Measurements from ENCODE around the gene LIPN.
"Not testable (repeated sequence)": the region's sequence is repeated elsewhere in the genome, so short reads cannot be mapped to it uniquely, and the experiment has no call there.

The LIPN gene, protein sequence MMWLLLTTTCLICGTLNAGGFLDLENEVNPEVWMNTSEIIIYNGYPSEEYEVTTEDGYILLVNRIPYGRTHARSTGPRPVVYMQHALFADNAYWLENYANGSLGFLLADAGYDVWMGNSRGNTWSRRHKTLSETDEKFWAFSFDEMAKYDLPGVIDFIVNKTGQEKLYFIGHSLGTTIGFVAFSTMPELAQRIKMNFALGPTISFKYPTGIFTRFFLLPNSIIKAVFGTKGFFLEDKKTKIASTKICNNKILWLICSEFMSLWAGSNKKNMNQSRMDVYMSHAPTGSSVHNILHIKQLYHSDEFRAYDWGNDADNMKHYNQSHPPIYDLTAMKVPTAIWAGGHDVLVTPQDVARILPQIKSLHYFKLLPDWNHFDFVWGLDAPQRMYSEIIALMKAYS

DNA sequence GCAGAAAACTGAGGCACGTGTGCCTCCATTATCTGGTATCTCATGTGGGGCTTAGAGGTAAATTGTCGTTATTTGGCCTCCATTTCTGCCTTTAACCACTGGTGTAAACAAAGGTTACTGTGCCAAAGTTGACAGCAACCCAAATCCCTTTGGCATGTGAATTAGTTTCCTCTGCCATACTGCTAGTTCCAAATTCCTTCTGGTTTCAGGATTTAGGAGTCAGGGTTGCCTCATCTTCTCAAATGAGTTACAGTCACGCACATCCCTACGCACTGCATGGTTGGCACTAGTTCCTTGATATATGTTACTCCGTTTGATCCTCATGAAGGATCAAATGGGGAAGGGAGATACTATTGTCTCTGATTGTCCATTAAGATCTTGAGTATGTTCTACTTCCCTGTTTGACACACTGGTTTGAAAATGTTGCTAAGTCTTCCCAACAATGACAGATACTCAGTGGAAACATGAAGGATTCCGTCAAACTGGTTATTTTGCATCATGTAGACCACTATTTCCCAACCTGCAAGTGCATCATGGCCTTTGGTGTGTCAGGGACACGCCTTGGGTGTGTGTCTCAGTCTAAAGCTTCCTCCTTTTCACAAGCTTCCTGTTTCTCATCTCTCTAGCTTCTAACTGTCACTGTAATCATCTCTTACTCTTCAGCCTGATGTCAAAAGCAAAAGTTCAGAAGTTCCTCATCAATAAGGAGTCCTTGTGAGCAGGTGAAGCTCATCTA is at the start of gene LIPN:
Gene LIPN, plus strand, starts transcription at position 655 of the 736 bp plus-strand sequence. CDS start 1,386 bp downstream, outside the sequence.
- DNase-seq: no peak

- no peak for DNase-seq
Observed at GRCh38 chr10:88715517-88715916, 44.3 kb upstream of the LIPN start.

DNA sequence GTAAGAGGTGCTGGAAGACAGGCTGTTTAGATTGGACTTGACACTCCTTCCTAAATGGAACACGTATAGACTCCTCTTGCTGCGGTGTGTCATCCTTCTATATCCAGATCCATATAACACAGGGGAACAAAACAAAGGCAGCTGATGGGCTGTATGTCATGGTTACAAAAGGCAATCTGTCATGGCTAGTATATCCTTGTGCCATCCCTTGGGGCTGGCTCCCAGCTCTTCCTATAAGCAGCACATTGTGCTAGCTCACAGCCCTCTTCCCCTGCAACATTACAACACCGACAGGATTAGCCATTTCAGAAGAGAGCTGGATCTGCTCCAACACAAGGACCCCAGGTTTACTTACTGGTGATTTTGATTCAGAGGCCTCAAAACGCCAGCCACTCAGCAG is 38.4 kb upstream of the LIPN start:
- no peak for DNase-seq

DNA sequence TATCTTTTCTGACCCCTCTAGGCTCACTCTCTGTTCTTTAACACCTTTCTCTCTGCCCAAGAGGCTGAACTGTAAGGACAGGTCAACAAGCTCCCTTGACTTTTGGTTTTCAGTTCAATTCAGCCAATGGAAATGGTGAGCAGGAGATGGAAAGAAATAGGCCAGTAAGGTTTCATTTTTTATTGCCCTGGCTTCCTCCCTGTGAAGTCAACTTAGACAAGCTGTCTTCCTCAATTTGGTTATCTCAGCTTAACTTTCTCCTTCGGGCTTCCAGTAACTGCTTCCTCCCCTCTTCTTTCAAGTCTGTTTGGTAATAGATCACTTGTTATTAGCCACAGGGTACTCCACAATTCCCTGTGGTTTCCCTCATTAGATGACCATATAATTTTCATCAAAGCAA is 34.0 kb upstream of the LIPN start:
- no peak for DNase-seq

GRCh38 chr10:88728107-88728763 is 31.6 kb upstream of the LIPN start:
- no peak for DNase-seq

DNA sequence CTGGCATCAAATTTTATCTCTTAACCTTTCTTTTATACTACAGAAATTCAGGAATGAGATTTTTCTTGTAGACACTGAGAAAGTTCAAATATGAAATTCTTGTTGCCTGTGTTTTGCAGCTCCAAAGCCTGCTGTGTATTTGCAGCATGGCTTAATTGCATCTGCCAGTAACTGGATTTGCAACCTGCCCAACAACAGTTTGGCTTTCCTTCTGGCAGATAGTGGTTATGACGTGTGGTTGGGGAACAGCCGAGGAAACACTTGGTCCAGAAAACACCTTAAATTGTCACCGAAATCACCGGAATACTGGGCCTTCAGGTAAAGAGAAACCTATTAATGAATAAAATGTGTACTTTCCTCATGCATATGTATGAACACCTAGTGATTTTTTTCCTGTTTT is 29.0 kb upstream of the LIPN start:
- DNase-seq: no peak

DNA sequence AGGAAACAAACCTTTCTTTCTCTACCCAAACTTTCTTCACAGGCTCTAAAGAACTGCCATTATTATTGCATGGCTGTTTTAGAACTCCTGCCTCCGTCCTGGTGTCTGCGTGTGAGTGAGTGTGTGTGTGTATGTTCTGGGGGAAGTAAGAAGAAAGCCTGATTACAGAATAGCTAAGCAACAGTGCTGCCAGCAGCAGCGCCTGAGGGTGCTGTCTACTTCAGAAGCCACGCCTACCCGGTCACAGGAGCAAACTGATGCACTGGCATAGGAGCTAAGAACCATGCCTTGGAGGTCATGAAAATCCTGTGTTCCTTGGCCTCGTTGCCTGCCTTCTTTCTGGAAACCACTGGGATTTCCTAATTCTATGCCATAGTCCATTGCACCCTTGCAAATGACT is 28.5 kb upstream of the LIPN start:
- DNase-seq: no peak

DNA sequence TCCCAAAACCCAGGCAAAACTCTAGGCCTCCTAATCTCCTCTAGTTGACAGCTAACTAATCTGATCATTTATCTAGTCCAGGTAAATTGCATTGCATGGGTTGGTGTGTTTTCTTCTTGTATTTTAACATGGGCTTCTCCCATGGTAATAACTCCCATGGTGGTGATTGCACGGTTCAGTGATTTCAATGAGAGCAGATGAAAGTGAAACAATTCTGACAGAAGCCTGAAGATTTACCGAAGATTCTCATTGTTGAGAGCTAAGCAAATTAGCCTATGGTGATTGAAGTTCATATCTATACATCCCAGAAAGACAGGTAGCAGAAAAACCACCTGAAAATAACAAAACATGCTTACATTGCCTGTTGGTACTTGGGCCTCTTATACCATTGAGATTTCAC is 26.6 kb upstream of the LIPN start:
- DNase-seq: no peak

DNA sequence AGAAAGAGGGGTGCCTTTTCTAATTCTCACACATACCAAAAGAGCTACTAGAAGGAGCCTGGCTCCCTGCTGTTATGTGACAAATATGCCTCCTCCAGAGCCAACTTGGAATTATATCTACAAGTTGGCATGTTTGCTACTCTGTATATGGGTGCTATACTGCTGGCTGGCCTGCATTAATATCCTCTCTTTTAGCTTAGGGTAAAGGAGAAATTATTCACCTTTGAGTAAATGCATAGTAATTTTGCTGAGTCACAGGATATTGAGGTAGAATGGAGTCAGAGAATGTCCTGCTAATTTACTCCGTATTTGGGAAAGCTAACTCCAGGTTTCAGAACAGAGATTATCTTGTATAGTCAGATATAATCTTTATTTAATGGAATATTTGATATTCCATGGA is 24.2 kb upstream of the LIPN start:
- DNase-seq: no peak

GRCh38 chr10:88741921-88742320 is 17.9 kb upstream of the LIPN start:
- DNase-seq: not testable (repeated sequence)

- DNase-seq: no peak
Observed at GRCh38 chr10:88742448-88742847, 17.4 kb upstream of the LIPN start.

GRCh38 chr10:88744002-88744401 is 15.8 kb upstream of the LIPN start:
- DNase-seq: no peak

DNA sequence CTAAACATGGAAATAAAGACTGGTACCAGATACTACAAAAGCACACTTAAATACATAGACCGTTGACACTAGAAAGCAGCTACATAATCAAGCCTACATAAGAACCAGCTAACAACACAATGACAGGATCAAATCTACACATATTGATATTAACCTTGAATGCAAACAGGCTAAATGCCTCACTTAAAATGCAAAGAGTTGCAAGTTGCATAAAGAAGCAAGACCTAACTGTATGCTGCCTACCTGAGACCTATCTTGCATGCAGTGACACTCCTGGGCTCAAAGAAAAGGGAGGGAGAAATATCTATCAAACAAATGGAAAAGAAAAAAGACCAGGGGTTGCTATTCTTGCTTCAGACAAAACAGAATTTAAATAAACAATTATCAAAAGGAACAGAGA is 14.2 kb upstream of the LIPN start:
- DNase-seq: no peak

- DNase-seq: no peak
Observed at GRCh38 chr10:88754287-88754686, 5.5 kb upstream of the LIPN start.

DNA sequence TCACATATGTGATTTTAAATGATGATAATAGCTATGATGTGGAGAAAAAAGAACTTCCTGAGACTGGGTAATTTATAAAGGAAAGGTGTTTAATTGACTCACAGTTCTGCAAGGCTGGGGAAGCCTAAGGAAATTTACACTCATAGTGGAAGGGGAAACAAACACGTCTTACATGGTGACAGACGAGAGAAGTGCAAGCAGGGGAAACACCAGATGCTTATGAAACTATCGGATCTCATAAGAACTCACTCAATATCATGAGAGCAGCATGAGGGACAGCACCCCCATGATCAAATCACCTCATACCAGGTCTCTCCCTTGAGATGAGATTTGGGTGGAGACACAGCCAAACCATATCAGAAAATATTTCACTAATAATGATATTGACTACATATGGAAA is 4.1 kb upstream of the LIPN start:
- DNase-seq: no peak

DNA sequence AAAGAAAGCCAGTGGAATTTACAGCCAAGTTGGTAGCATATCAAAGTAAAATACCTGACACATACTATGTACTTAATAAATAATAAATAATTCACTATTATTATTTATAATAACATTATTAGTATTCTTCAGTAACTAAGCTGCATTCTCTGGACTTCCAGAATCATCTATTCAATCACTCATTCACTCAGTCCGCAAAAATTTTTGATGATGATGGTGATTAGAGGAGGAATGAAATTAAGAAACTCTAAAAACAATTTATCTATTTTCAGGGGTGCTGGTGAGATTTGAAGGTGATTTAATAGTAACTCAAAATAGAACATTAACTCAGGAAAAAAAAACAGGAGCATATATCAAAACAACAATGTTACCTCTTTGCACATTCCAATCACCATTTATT is 3.2 kb upstream of the LIPN start:
- no peak for DNase-seq

DNA sequence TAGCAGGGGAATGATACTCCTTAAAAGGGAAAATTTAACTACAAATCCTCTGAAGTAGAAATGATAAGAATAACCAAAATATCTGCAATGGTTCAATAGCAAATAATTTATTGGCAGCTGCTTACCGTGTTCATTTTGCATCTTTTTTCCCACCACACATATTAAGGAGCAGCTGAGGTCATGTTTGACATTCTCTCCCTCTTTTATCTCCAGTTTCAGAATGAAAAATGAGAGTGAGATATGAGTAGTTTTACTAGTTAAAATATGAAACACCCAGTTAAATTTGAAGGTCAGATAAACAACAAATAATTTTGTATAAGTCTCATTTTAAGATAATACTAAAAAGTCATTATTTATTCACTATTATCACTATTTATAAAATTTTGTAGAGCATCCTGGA is 3.1 kb downstream of the LIPN start:
- no peak for DNase-seq

GRCh38 chr10:88763441-88763840 is 3.6 kb downstream of the LIPN start:
- DNase-seq: no peak

- DNase-seq: no peak
Observed at GRCh38 chr10:88764110-88764509, 4.3 kb downstream of the LIPN start.

DNA sequence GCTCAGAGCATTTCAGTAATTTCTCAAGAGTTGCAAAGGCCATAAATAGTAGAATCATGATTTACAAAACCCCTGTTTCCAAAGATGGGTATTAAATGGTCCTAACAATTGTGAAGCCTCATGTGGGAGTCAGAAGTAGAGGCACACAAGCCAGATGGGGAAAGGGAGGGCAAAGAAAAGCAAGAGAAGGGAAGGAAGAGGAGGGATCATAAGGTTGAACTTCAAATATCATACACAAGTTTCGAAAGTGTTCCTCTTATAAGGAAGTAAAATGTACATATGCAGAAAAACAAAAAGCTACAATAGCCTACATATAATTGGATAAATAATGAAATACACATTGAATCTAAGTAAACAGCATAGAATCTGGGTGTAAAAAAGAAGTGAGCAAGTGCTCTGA is 6.0 kb downstream of the LIPN start:
- no peak for DNase-seq

DNA sequence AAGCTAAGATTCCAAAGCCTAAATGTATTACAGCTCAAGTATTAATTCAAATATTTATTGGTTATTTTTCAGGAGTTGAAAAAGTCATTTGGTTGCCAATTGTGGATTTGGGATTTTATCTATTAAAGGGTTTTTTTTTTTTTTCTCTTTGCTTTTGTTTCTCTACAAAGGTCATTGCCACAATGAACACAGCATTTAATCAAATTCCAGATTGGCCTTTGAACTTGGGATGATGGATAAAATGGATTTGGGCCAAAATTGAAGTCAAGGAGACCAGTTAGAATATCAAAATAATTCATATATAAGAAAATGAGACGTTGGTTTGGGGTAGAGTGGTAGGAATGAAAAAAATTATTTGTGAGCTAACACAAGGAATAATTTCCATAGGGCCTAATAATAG is 9.6 kb downstream of the LIPN start:
- DNase-seq: no peak

GRCh38 chr10:88781206-88781605 is 21.4 kb downstream of the LIPN start:
- DNase-seq: no peak

- no peak for DNase-seq
Observed at GRCh38 chr10:88782222-88782621, 22.4 kb downstream of the LIPN start.

DNA sequence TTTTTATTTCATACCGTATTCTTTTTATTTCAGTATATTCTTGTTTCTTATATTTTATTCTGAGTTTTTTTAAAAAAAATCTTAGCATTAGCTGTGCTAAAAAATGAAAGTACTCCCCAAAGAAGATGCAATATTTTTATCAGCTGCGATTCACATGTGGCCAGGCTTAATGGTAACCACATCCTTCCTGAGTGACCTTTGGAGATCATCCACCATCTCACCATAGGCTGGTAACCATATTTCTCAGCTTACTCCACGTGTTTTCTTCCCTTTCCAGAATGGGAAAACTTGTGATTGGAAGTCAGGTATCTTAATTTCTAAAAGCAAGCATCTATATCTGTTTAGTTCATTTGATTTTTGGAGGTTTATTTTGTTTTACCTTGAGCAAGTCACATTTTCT is 23.9 kb downstream of the LIPN start:
- DNase-seq: no peak

Data from NCI-H2171 (cell line).